Karpas-422 (cell line): Measurements from ENCODE around the gene IL17REL. TPM values are rescaled to one million over a fixed set of nuclear protein-coding genes. Genes with fewer than 3 reads are reported as not detected.
"Not testable (repeated sequence)": the region's sequence is repeated elsewhere in the genome, so short reads cannot be mapped to it uniquely, and the experiment has no call there.

Experiments
- DNase-seq: peaks from one replicate; pipeline ENCODE4 v3.0.0-alpha.2; 2015
- H2AFZ ChIP-seq: fragments of 200-600 bp; sonication (generic); 2 replicates; pipeline ENCODE4 v1.6.1; 2014; ENCODE audit warnings: antibody characterized with exemption, low read length, mixed read lengths
- H3K27ac ChIP-seq: fragments of 200-600 bp; sonication (generic); 2 replicates; pipeline ENCODE4 v1.5.1; 2014; ENCODE audit warnings: mild to moderate bottlenecking, low read length, moderate library complexity
- H3K27me3 ChIP-seq: fragments of 200-600 bp; sonication (generic); 2 replicates; pipeline ENCODE4 v1.6.1; 2014; ENCODE audit warnings: low read length, mixed read lengths
- H3K36me3 ChIP-seq: fragments of 200-600 bp; sonication (generic); 2 replicates; pipeline ENCODE4 v1.6.1; 2014; ENCODE audit warnings: low read length, mixed read lengths; ENCODE audit not compliant: insufficient read depth
- H3K4me1 ChIP-seq: fragments of 200-600 bp; sonication (generic); 2 replicates; pipeline ENCODE4 v1.6.1; 2014; ENCODE audit warnings: mild to moderate bottlenecking, low read length, mixed read lengths
- H3K4me2 ChIP-seq: fragments of 200-600 bp; sonication (generic); 2 replicates; pipeline ENCODE4 v1.6.1; 2014; ENCODE audit warnings: low read length, low read depth, mild to moderate bottlenecking; ENCODE audit not compliant: poor library complexity, severe bottlenecking
- H3K4me3 ChIP-seq: fragments of 200-600 bp; sonication (generic); 2 replicates; pipeline ENCODE4 v1.5.1; 2014; ENCODE audit warnings: mild to moderate bottlenecking, antibody characterized with exemption, low read length, mixed read lengths
- H3K79me2 ChIP-seq: fragments of 200-600 bp; sonication (generic); 2 replicates; pipeline ENCODE4 v1.6.1; 2014; ENCODE audit warnings: mild to moderate bottlenecking, low read length, mixed read lengths
- H3K9ac ChIP-seq: fragments of 200-600 bp; sonication (generic); 2 replicates; pipeline ENCODE4 v1.6.0; 2014; ENCODE audit warnings: low read length
- H3K9me2 ChIP-seq: fragments of 200-600 bp; sonication (generic), shearing (Covaris generic); replicated peaks from 2 replicates; pipeline ENCODE4 v1.6.0; 2014; ENCODE audit warnings: mild to moderate bottlenecking, low read length, moderate library complexity; ENCODE audit not compliant: insufficient read depth
- H3K9me3 ChIP-seq: fragments of 300-700, 200-600 bp; sonication (generic); 2 replicates; pipeline ENCODE4 v1.6.1; 2014; ENCODE audit warnings: low read length, mixed read lengths
- H4K20me1 ChIP-seq: fragments of 200-600 bp; sonication (generic); 2 replicates; pipeline ENCODE4 v1.6.1; 2014; ENCODE audit warnings: mild to moderate bottlenecking, antibody characterized with exemption, low read length, low read depth; ENCODE audit not compliant: insufficient read depth
- total RNA-seq: library from RNA; depleted of rRNA; stranded (reverse); fragments of >200 nt; shearing (Covaris generic); gene quantifications from 2 replicates; pipeline ENCODE4 v1.2.3, GENCODE V29; 2014; ENCODE audit warnings: low replicate concordance

Gene IL17REL
- total RNA-seq, 1 experiment from 2014 or later: not detected

DNA sequence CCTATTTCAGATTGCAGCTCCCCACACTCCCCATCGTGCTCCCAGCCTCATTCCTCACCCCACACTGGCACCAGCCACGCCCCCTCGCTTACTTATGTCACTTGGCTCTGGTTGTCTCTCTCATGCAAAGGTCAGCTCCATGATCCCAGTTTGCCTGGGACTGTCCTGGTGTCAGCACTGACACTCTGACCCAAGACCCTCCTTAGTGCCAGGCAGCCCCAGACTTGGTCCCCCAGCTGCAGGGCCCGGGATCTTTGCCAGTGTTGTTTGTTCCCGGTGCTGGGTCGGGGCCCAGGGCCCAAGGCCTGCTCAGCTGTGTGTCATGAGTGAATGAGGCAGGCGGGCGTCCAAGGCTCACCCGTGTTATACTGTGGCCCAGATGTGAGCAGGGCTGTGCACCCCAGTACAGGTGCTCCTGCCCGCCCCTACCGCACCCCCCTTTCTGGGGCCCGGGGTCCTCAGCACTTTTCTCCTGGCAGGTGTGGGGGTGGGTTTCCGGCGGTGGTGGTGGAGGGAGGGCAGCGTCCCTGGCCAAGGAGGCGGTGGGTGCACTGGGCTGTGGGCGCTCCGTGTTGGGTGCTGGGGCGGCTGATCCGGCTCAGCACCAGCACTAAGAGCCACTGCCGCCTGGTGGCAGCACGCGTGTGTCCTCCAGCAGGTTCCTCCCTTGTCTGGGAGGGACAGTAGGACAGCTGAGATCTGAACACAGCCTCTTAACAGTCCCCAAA is 19.5 kb downstream of the IL17REL start:
- no peaks in the 10 kb centered on the region for H3K36me3 ChIP-seq
- DNase-seq: peak; percentile 83
- no peak overlapping the region for H3K4me3 ChIP-seq
- H3K79me2 ChIP-seq: no peaks in the 10 kb centered on the region
- no peaks in the 10 kb centered on the region for H3K27me3 ChIP-seq
- H3K27ac ChIP-seq: no peak overlapping the region
- no peaks in the 10 kb centered on the region for H4K20me1 ChIP-seq
- no peaks in the 10 kb centered on the region for H3K9me2 ChIP-seq
- no peaks in the 10 kb centered on the region for H3K4me1 ChIP-seq
- no peak overlapping the region for H3K4me2 ChIP-seq
- H3K9me3 ChIP-seq: no peaks in the 10 kb centered on the region
- no peak overlapping the region for H3K9ac ChIP-seq
- H2AFZ ChIP-seq: no peak overlapping the region

DNA sequence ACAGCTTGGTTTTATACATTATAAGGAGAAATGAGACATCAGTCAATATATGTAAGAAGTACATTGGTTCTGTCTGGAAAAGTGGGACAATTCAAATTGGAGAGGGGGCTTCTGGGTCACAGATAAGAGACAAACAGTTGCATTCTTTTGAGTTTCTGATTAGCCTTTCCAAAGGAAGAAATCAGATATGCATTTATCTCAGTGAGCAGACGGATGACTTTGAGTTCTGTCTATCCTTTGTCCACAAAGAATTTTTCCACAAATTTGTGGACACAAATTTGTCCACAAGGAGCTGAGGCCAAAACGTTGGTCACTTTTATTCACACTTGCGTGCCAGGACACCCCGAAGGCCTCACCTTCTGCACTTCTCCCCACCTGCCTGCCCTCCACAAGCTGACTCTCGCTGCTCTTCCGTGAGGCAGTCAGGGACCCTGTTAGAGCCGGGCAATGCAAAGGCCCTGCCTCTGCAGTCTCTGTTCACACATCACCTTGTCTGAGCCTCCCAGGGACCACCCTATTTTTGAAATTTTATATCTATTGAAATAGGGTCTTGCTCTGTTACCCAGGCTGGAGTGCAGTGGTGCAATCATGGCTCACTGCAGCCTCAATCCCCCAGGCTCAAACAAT is 20.5 kb downstream of the IL17REL start:
- H3K27ac ChIP-seq: no peak overlapping the region
- no peaks in the 10 kb centered on the region for H3K9me3 ChIP-seq
- no peaks in the 10 kb centered on the region for H3K36me3 ChIP-seq
- no peak overlapping the region for H3K9ac ChIP-seq
- no peaks in the 10 kb centered on the region for H3K4me1 ChIP-seq
- no peak overlapping the region for H2AFZ ChIP-seq
- no peaks in the 10 kb centered on the region for H3K9me2 ChIP-seq
- DNase-seq: no peak
- H3K79me2 ChIP-seq: no peaks in the 10 kb centered on the region
- no peak overlapping the region for H3K4me2 ChIP-seq
- no peak overlapping the region for H3K4me3 ChIP-seq
- no peaks in the 10 kb centered on the region for H3K27me3 ChIP-seq
- no peaks in the 10 kb centered on the region for H4K20me1 ChIP-seq

DNA sequence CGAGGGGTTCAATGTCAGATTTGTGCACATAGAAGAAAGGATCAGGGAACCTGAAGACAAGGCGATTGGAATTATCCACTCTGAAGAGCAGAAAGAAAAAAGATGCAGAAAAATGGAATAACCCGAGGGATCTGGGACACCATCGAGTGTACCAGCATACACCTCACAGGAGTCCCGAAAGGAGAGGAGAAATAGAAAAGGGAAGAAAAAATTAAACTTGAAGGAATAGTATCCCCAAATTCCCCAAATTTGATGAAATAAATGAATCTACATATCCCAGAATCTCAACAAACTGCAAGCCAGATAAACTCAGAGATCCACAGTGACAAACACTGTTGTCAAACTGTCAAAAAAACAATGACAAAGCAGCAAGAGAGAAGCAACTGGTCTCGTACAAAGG is 21.4 kb downstream of the IL17REL start:
- H3K9ac ChIP-seq: no peak overlapping the region
- H3K36me3 ChIP-seq: no peaks in the 10 kb centered on the region
- H3K9me2 ChIP-seq: no peaks in the 10 kb centered on the region
- no peak for DNase-seq
- H3K4me1 ChIP-seq: no peaks in the 10 kb centered on the region
- no peaks in the 10 kb centered on the region for H3K79me2 ChIP-seq
- no peaks in the 10 kb centered on the region for H3K27me3 ChIP-seq
- no peak overlapping the region for H2AFZ ChIP-seq
- no peak overlapping the region for H3K27ac ChIP-seq
- H3K9me3 ChIP-seq: peaks cover under 1% of the 10 kb centered on the region; the same call in 1 of the 2 replicates
- H4K20me1 ChIP-seq: no peaks in the 10 kb centered on the region
- H3K4me2 ChIP-seq: no peak overlapping the region
- H3K4me3 ChIP-seq: no peak overlapping the region

DNA sequence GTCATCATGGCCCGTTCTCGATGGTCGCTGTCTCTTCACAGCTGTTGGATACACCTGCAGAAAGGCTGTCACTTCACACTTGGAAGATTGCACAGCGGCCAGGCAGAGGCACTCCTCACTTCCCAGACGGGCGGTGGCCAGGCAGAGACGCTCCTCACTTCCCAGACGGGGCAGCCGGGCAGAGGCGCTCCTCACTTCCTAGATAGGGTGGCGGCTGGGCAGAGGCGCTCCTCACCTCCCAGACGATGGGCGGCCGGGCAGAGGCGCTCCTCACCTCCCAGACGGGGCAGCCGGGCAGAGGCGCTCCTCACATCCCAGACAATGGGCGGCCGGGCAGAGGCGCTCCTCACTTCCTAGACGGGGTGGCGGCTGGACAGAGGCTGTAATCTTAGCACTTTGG is 22.7 kb downstream of the IL17REL start:
- H3K4me2 ChIP-seq, H3K9me3 ChIP-seq, H3K36me3 ChIP-seq, H3K79me2 ChIP-seq, H3K27ac ChIP-seq, H3K4me3 ChIP-seq, H3K9me2 ChIP-seq, H3K9ac ChIP-seq, H3K27me3 ChIP-seq, H2AFZ ChIP-seq, DNase-seq, H3K4me1 ChIP-seq, H4K20me1 ChIP-seq: not testable (repeated sequence)

DNA sequence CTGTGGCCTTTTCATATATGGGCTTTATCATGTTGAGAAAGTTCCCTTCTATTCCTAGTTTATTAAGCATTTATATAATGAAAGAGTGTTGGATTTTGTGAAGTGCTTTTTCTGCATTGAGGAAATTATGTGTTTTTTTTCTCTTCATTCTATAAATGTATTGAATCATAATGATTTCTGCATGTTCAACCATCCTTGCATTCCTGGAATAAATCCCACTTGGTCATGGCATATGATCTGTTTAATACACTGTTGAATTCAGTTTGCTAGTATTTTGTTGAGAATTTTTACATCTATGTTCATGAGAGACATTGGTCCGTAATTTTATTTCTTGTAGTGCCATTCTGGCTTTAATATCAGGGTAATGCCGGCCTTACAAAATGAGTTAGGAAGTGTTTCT is 26.2 kb downstream of the IL17REL start:
- Histone ChIP-seq H3K27me3 (no peaks in the 10 kb centered on the region), H3K9me3 (peaks cover 8% of the 10 kb centered on the region; the same call in 1 of the 2 replicates), H3K79me2 (no peaks in the 10 kb centered on the region), H2AFZ (no peak overlapping the region), H3K27ac (no peak overlapping the region), H3K9me2 (no peaks in the 10 kb centered on the region), H4K20me1 (no peaks in the 10 kb centered on the region), H3K4me3 (no peak overlapping the region), H3K36me3 (no peaks in the 10 kb centered on the region), H3K4me2 (no peak overlapping the region), H3K9ac (no peak overlapping the region), H3K4me1 (no peaks in the 10 kb centered on the region)
- no peak for DNase-seq

DNA sequence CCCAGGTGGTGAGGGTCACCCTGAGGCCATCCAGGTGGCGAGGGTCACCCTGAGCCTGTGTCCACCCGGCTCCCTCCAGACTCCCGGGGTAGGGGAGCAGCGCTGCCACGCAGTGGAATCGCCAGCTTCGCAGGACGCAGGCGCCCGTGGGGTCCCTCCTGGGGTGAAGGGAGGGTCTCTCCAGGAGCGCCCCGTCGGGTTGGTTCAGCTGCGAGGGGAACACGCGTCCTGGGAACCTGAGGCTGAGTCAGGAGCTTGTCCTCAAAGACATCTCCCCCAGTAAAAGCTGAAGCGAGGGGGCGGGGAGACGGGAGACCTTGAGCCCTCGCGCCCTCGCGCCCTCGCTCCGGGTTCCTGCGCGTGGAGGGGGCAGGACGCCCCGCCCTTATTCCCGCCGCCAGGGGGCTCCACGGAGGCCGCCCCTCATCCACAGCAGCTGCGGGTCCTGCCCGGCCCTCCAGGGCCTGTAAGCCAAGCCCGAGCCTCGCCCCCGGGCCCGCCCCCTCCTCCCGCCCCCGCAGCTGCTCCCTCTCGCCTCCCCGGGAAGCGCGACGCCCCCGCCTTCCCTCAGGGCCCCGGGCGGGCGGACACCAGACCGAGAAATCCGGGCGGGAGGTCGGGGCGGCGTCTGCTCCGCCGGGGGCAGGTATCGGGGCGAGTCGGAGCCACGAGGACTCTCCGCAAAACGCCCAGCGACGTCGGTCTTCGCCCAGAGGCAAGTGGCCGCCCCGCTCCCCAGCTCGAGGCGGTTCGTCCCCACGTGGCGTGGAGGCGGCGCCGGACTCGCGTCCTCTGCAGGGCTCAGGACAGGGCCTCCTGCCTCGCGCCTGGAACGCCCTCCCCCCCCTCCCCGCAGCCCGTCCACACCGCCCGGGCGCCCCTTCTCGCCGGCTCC is 29.2 kb downstream of the IL17REL start:
- Histone ChIP-seq H3K36me3 (no peaks in the 10 kb centered on the region), H3K79me2 (no peaks in the 10 kb centered on the region), H3K9me2 (no peaks in the 10 kb centered on the region), H3K27ac (no peak overlapping the region), H3K27me3 (no peaks in the 10 kb centered on the region), H3K4me2 (no peak overlapping the region), H3K9ac (no peak overlapping the region), H3K4me3 (no peak overlapping the region), H4K20me1 (no peaks in the 10 kb centered on the region), H3K4me1 (no peaks in the 10 kb centered on the region), H3K9me3 (peaks cover 8% of the 10 kb centered on the region; the same call in 1 of the 2 replicates), H2AFZ (no peak overlapping the region)
- DNase-seq: no peak

DNA sequence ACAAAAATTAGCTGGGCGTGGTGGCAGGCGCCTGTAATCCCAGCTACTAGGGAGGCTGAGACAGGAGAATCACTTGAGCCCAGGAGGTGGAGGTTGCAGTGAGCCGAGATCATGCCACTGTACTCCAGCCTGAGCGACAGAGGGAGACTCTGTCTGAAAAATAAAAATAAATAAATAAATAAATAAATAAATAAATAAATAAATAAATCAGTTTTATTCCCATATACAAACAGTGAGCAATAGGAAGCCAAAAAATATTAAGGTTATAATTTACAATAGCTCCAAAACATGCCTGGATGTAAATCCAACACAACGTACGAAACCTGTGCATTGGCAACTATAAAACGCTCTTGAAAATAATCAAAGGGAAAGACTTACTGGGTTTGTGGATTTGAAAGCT is 30.8 kb downstream of the IL17REL start:
- H3K4me3 ChIP-seq: not testable (repeated sequence)

More for the DNA sequence above, 30.8 kb downstream of the IL17REL start:
- H4K20me1 ChIP-seq, H3K36me3 ChIP-seq, H3K9me2 ChIP-seq, H2AFZ ChIP-seq, DNase-seq, H3K4me2 ChIP-seq, H3K9me3 ChIP-seq, H3K4me1 ChIP-seq, H3K27me3 ChIP-seq, H3K27ac ChIP-seq, H3K79me2 ChIP-seq, H3K9ac ChIP-seq: not testable (repeated sequence)
